Measurements from ENCODE around the gene METRNL.
"Not testable (repeated sequence)": the region's sequence is repeated elsewhere in the genome, so short reads cannot be mapped to it uniquely, and the experiment has no call there.

The METRNL gene

GRCh38 chr17:83109793-83110645 is 30.6 kb downstream of the METRNL start:
- no peak for DNase-seq

- DNase-seq, result no peak
Observed at GRCh38 chr17:83110735-83111134, 31.3 kb downstream of the METRNL start.

- no peak for DNase-seq
Observed at GRCh38 chr17:83111516-83112282, 32.3 kb downstream of the METRNL start.

GRCh38 chr17:83113381-83113780 is 34.0 kb downstream of the METRNL start:
- no peak for DNase-seq

- no peak for DNase-seq
Observed at GRCh38 chr17:83113792-83114191, 34.4 kb downstream of the METRNL start.

- DNase-seq, result no peak
Observed at GRCh38 chr17:83114706-83115105, 35.3 kb downstream of the METRNL start.

DNA sequence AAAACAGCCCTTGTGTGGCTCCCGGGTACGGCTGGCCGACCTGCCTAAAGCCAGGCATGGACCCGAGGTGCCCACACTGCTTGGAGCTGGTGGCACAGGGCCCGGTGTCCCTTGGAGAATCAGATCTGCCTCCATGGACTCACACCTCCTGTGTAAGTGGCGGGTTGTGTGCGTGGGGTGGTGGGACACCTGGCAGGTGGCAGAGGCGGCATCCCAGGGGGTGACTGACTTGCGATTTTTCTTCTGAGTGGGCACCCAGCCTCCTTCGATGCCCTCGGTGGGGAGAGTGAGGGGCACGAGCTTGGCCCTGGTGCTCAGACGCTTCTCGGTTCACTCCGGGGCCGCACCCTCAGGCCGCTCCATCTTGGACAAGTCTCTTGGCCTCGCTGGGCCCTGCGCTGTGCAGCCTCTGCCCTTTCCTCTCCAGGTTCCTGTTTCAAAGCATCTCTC is 35.8 kb downstream of the METRNL start:
- DNase-seq, result no peak

DNA sequence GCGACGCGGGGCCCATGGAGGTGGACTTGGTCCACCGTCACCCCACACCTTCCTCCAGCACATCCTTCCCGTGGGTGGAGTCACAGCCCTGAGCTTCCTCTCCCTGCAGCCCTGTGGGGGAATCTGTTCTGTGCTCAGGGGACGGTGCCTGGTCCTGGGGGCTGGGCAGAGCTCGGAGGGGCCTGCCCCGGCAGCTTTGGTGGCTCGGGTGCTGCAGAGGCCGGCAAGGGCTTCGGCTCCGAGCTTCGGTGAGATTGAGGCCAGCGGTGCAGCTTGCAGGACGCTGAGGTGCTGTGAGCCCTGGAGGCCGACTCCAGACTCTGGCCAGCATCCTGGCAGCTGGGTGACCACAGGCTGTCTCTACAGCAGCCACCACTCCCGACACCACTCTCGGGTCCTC is 36.4 kb downstream of the METRNL start:
- no peak for DNase-seq

DNA sequence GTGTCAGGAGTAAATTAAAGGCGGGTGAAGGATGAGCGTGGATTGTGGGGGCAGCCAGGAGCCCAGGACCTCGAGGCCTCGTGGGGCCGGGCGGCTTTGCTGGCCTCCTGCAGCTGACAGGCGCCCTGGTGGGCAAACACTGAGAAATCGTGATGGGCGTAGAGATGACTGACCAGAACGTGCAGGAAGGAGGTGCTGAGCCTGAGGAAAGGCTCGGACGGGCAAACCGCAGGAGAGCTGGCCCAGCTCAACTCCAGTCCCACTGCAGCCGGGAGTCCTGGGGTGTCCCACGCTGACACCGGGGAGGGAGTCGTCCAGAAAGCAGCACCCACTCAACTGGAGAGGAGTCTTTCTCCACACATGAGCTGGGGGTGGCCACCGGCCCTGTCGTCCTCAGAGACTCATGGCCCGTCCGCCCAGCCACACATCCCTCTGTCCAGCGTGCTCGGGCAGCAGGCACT is 36.9 kb downstream of the METRNL start:
- DNase-seq, result no peak

DNA sequence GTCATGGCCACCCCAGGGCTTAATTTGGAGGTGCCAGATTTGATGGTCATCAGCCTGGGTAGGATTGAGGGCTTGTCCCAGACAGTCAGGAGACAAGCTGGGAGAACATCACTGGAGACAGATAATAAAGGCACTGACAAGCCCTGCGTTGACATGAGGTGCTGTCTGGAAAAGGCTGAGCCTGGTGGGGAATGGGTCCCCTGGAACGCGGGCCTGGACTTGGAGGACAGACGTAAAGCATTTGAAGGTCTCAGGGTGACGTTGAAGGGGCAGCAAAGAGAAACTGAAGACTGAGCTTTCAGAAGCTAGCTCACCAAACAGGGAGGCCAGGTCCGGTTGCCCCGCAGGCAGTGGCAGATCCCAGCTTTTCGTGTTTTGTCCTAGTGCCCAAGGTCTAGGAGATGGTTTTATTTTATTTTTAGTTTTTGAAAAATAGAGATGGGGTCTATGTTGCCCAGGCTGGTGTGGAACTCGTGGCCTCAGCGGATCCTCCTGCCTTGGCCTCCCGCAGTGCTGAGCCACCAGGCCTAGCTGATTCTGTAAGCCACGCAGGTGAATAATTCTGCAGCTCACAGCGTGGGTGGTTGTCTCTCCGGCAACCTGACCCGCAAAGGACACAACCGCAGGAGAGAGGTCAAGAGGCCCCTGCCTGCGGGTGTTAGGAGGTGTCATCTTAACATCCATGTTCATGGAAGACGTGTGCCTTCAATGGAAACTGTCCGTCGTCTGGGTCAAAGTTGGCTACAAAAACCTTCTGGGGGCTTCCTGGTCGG is 37.6 kb downstream of the METRNL start:
- no peak for DNase-seq

DNA sequence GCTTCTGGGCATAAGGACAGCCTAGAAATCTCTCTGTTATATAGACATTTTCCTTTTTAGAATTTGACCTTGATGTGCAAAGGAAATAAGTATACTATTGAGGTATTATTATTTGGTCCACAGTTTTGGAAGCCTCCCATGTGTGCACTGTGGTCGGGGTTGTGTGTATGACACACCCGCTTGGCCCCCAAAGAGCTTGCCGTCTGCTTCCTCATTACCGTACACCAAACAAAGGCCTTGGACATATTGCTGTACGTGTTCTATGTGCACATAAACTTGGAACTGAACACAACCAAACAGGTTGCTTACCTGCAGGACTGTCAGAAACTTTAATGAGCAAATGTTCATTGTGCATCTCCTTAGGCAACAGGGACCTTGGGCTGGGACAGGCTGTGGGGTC is 38.2 kb downstream of the METRNL start:
- DNase-seq, result no peak

- no peak for DNase-seq
Observed at GRCh38 chr17:83118071-83118841, 38.8 kb downstream of the METRNL start.

DNA sequence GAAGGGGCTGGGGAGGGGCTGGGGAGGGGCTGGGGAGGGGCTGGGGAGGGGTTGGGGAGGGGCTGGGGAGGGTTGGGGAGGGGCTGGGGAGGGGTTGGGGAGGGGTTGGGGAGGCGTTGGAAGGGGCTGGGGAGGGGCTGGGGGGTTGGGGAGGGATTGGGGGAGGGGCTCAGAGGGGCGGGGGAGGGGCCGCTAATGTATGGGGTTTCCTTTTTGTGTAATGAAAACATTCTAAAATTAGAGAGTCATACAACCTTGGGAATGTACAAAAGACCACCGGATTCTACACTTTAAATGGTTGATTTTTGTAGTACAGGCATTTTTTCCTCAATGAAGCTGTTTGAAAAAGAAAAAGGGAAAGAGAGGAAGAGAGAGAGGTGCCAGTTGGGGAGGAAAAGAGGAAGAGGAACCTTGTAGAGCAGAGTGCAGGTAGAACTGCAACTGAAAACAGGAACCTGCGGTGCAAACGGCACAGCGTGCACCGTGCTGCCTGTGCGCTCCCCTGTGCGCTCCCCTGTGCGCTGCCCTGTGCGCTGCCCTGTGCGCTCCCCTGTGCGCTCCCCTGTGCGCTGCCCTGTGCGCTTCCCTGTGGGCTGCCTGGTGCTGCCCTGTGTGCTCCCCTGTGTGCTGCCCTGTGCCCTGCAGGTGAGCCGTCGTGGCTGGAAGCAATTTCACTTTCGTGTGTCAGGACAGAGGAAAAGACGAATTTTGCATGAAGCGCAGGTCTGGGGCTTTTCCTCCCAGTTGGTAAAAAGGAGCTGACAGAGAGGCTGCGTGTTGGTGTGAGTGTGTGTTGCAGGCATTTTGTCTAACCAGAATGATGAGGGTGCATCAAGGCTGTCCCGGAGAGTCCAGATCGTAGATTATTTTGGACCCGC is 40.8 kb downstream of the METRNL start:
- no peak for DNase-seq

DNA sequence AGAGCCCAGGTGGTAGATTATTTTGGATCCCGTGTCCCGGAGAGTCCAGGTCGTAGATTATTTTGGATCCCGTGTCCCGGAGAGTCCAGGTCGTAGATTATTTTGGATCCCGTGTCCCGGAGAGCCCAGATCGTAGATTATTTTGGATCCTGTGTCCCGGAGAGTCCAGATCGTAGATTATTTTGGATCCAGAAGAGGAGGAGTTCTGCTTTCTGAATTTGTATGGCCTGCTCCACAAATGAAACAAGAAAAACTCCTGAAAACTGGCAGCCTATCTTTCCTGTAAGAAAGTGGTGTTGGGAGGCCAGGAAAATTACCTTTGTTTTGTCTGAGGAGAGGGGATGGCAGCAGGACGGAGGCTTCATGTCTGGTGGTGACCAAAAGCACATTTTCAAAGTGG is 42.1 kb downstream of the METRNL start:
- DNase-seq, result not testable (repeated sequence)

DNA sequence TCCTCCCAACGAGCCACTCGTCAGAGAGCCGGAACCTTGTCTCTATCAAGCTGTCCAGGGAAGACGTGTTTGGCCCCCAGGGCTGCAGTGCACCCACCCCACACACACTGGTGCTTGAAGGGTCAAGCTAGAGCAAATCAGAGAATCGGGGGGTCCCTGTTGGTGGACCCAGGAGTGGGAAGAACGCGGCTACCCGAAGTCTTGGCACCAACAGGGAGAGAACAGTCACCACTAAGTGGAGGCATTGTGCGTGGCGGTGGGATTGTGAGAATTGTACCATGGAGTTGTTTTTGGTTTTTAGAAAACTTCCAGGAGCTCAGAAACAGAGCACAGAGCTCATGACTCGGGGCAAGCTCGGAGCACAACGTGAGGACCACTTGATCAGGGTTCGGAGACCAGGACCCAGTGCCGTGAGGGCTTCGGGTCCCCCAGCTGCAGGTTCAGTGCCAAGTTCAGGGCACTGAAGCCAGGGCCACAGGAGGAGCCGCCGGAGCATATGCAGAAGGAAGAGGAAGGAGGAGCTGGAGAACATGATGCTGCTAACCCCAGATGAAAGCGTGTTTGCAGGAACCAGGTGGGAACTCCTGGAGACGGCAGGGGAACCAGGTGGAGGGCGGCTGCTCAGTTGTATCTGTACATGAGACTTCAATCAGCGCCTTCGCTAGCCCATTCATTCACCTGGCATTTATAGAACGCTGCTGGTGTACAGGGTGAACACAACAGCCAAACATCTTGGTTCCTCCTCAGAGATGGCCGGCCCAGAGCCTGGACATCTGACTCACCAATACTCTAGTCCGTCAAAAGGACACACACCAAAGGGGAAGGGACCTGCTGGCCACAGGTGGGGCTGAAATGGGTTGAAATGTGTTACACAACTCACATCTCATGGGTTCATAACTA is 42.8 kb downstream of the METRNL start:
- no peak for DNase-seq

DNA sequence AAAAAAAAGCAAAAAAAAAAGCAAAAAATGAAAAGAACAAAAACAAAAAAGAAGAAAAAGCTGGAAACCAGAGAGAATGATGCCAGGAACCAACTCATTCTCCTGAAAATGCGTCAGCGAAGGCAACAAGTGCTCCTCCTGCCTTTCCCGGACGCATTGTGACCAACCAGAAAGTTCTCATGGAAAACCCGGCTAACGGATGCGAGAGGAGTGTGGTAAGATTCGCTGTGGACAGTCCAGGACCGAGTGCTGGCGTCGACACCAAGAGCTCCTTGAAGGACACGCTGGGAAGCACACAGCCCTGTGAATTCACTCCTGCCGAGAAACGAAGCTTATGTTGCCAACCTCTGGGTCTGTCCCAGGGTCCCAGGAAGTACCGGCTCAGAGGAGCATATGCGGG is 43.4 kb downstream of the METRNL start:
- DNase-seq, result no peak

DNA sequence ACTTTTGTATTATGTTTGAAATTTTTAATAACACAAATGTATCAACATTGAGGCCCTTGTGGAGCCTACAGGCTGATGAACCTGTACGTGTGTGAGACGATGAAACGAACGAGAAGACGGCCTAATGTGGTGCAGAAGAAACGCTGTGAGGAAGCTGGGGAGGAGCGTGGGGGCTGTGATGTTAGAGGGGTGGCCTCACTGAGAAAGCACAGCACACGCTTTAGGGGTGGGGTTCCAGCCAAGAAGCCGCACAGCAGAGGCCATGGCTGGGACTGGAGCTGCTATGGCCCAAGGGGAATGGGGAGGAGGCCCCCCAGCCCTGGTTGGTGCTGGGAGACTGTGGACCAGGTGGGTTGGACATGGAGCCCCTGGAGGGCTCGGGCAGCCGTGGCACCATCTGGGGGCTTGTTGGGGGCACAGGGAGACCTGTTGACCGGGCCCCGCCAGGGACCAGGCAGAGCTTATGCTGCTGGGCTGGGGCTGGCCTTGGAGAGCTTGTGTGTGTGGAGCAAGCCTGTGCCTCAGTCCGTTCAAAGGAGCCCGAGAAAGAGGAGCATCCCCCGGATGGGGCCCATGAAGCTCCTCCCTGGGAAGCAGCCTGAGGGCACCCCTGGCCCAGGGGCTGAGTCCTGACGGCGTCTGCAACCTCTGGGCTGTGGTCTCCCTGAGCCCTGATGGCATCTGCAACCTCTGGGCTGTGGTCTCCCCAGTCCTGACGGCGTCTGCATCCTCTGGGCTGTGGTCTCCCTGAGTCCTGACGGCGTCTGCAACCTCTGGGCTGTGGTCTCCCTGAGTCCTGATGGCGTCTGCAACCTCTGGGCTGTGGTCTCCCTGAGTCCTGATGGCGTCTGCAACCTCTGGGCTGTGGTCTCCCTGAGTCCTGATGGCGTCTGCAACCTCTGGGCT is 44.7 kb downstream of the METRNL start:
- DNase-seq, result no peak

GRCh38 chr17:83124871-83125514 is 45.6 kb downstream of the METRNL start:
- DNase-seq, result no peak

Data from activated CD4-positive, alpha-beta T cell treated with anti-CD3 and anti-CD28 coated beads, Interleukin-2, amount 50 U/mL, for 1 hour (primary cell).